CD1c-positive myeloid dendritic cell (primary cell): ENCODE results near the gene NCSTN.
A peak's percentile ranks its signal among the peaks of the same experiment; 100 is the strongest.

ENCODE experiments used
- DNase-seq: peaks from one replicate; pipeline ENCODE4 v3.0.0-alpha.2; 2016; ENCODE audit errors: extremely low spot score

The NCSTN gene

GRCh38 chr1:160351629-160352028 is 8.4 kb downstream of the NCSTN start:
- DNase-seq = no peak

- DNase-seq = no peak
These were observed 9.4 kb downstream of the NCSTN start for GRCh38 chr1:160352555-160352954.

GRCh38 chr1:160353223-160353622 is 10.0 kb downstream of the NCSTN start:
- DNase-seq = no peak

GRCh38 chr1:160354388-160354985 is 11.3 kb downstream of the NCSTN start:
- peak; percentile 48 for DNase-seq

GRCh38 chr1:160357286-160358002 is 14.3 kb downstream of the NCSTN start:
- DNase-seq = no peak

GRCh38 chr1:160358073-160358472 is 14.9 kb downstream of the NCSTN start:
- DNase-seq = no peak

- no peak for DNase-seq
These were observed 16.5 kb downstream of the NCSTN start for GRCh38 chr1:160359559-160360226.

- no peak for DNase-seq
These were observed 17.1 kb downstream of the NCSTN start for GRCh38 chr1:160360227-160360695.

- no peak for DNase-seq
These were observed 18.0 kb downstream of the NCSTN start for GRCh38 chr1:160361199-160361598.

GRCh38 chr1:160361814-160362167 is 18.6 kb downstream of the NCSTN start:
- no peak for DNase-seq

GRCh38 chr1:160362168-160362957 is 19.2 kb downstream of the NCSTN start:
- no peak for DNase-seq

GRCh38 chr1:160363010-160363409 is 19.8 kb downstream of the NCSTN start:
- no peak for DNase-seq

- DNase-seq = no peak
These were observed 21.0 kb downstream of the NCSTN start for GRCh38 chr1:160363951-160364735.

- DNase-seq = no peak
These were observed 22.1 kb downstream of the NCSTN start for GRCh38 chr1:160365325-160365724.

GRCh38 chr1:160366731-160367515 is 23.7 kb downstream of the NCSTN start, which contains the start of gene NHLH1:
TSS of gene NHLH1 (plus strand) at chr1:160367071. CDS start at chr1:160370732, 3,661 bp downstream.
- no peak for DNase-seq

GRCh38 chr1:160367516-160367900 is 24.3 kb downstream of the NCSTN start:
- DNase-seq = no peak

GRCh38 chr1:160367934-160368923 is 25.0 kb downstream of the NCSTN start:
- no peak for DNase-seq

GRCh38 chr1:160369087-160369486 is 25.9 kb downstream of the NCSTN start:
- no peak for DNase-seq
